Hematopoietic multipotent progenitor cell treated with erythropoietin and hydrocortisone succinate and interleukin-3 and kit ligand, for 6 days (in vitro differentiated cells): ENCODE results near the gene POLR2J2.
"Not testable (repeated sequence)": the region's sequence is repeated elsewhere in the genome, so short reads cannot be mapped to it uniquely, and the experiment has no call there.

Experiments used
- DNase-seq: peaks from one replicate; pipeline ENCODE4 v3.0.0-alpha.2; 2015

POLR2J2 gene

GRCh38 chr7:102671166-102671955, at the start of gene POLR2J2:
Gene POLR2J2, minus strand, starts transcription at chr7:102671663. Its CDS starts 62 bp downstream, at chr7:102671601.
- DNase-seq: not testable (repeated sequence)

- not testable (repeated sequence) for DNase-seq
These were observed 47.0 kb upstream of the POLR2J2 start for GRCh38 chr7:102718491-102718890.

- DNase-seq: not testable (repeated sequence)
These were observed 44.3 kb upstream of the POLR2J2 start for GRCh38 chr7:102715718-102716117.

GRCh38 chr7:102714774-102715522, 43.5 kb upstream of the POLR2J2 start:
- DNase-seq: not testable (repeated sequence)

GRCh38 chr7:102713691-102714080, 42.2 kb upstream of the POLR2J2 start:
- DNase-seq: not testable (repeated sequence)

- DNase-seq: peak; percentile 5
These were observed 41.7 kb upstream of the POLR2J2 start for GRCh38 chr7:102713011-102713690.

- peak; percentile 8 for DNase-seq
These were observed 27.7 kb upstream of the POLR2J2 start for GRCh38 chr7:102698962-102699750.

- not testable (repeated sequence) for DNase-seq
These were observed 26.4 kb upstream of the POLR2J2 start for GRCh38 chr7:102697642-102698512.

GRCh38 chr7:102696009-102696408, 24.5 kb upstream of the POLR2J2 start:
- DNase-seq: not testable (repeated sequence)

- DNase-seq: not testable (repeated sequence)
These were observed 23.6 kb upstream of the POLR2J2 start for GRCh38 chr7:102695033-102695552.

- DNase-seq: not testable (repeated sequence)
These were observed 22.5 kb upstream of the POLR2J2 start for GRCh38 chr7:102694008-102694407.

- not testable (repeated sequence) for DNase-seq
These were observed 19.1 kb upstream of the POLR2J2 start for GRCh38 chr7:102690602-102691001.

GRCh38 chr7:102689436-102690282, 18.2 kb upstream of the POLR2J2 start:
- DNase-seq: not testable (repeated sequence)

- not testable (repeated sequence) for DNase-seq
These were observed 17.0 kb upstream of the POLR2J2 start for GRCh38 chr7:102688299-102689036.

GRCh38 chr7:102682560-102682959, 11.1 kb upstream of the POLR2J2 start:
- DNase-seq: not testable (repeated sequence)

- DNase-seq: not testable (repeated sequence)
These were observed 9.3 kb upstream of the POLR2J2 start for GRCh38 chr7:102680780-102681179.

- DNase-seq: not testable (repeated sequence)
These were observed 4.1 kb upstream of the POLR2J2 start for GRCh38 chr7:102675545-102675944.

GRCh38 chr7:102673447-102674067, 2.1 kb upstream of the POLR2J2 start:
- DNase-seq: not testable (repeated sequence)

GRCh38 chr7:102671956-102672307, 469 bp upstream of the POLR2J2 start:
- not testable (repeated sequence) for DNase-seq
